NT2/D1 (cell line): ENCODE data around the gene MUC4.

Experiments
- SUZ12 ChIP-seq: IDR thresholded peaks from 2 replicates; pipeline ENCODE4 v1.6.1; 2011; ENCODE audit not compliant: insufficient read length, insufficient read depth; ENCODE audit errors: extremely low read depth
- YY1 ChIP-seq: IDR thresholded peaks from 2 replicates; pipeline ENCODE4 v1.6.1; 2011; ENCODE audit not compliant: insufficient read length, insufficient read depth
- ZNF274 ChIP-seq: IDR thresholded peaks from 2 replicates; pipeline ENCODE4 v1.6.1; 2011; ENCODE audit warnings: mild to moderate bottlenecking, low read depth, low read length

DNA sequence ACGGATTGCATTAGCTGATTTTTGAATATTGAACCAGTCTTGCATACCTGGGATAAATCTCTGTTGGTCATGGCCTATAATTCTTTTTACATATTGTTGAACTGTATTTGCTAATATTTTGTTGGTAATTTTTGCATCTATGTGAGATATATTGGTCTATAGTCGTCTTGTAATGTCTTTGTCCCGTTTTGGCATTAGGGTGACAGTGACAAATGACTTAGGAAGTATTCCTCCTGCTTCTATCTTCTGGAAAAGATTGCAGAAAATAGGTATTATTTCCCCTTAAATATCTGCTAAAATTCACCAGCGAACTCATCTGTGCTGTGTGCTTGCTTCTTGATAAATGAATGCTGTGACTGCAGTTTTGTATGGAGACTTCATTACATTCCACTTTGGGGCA lies 67.3 kb downstream of the MUC4 start:
- TF ChIP-seq ZNF274 = no peak
- no peak for TF ChIP-seq SUZ12
- no peak for TF ChIP-seq YY1
